ENCODE measurements around the gene CUTA. TPM values are rescaled to one million over a fixed set of nuclear protein-coding genes. Genes with fewer than 3 reads are reported as not detected.
A peak's percentile ranks its signal among the peaks of the same experiment; 100 is the strongest.

The CUTA gene
- total and polyA plus RNA-seq, 2 of the 13 experiments (the other 11 are each of a cell fraction or from before 2014, with no cell fraction given) = 170 to 180 TPM

DNA sequence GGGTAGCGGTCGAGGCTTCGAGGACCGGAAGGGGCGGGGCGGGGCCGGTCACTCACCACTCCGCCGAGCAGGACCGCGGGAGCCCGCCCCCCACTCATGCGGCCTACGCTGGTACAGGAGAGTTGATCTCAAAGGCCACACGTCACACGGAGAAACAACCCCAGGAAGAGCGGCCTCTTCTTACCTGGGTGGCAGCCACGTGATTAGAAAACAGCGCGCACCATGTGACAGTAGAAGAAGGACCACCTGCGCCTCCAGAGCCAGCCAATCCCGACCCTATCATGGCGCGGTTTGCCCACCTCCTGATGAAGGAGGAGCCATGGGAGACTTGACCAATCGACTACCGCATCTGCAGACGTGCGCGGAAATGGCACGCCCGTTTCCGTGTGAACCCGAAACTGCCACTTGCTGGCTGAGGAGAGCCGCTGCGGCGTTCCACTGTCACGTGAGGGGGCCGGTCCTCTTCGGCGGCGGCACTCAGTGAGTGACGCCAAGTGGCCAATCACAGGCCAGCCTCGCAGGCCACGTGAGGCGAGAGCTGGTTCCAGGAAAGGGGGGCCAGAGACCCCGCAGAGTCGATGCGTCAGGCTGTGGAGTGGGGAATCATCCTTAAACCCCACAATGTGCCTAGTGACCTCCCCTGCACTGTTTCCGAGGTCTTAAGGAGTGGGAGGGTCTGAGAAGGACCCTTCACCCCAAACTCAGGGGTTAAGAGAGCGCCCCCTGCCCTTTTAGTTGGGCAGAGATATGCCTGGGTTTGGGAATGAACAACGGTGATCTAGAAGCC lies at the start of gene CUTA (continued):
- TF ChIP-seq ZNF766 (CRISPR knock-in tag; IDR thresholded peaks at IDR 0.05; ENCODE audit: borderline replicate concordance) = peak; percentile 97
- peak; percentile 76; the same call in 1 of the 2 replicates for TF ChIP-seq SP5 (CRISPR knock-in tag; IDR thresholded peaks at IDR 0.05; ENCODE audit: borderline replicate concordance, low read depth)
- TF ChIP-seq, protein P1, sequence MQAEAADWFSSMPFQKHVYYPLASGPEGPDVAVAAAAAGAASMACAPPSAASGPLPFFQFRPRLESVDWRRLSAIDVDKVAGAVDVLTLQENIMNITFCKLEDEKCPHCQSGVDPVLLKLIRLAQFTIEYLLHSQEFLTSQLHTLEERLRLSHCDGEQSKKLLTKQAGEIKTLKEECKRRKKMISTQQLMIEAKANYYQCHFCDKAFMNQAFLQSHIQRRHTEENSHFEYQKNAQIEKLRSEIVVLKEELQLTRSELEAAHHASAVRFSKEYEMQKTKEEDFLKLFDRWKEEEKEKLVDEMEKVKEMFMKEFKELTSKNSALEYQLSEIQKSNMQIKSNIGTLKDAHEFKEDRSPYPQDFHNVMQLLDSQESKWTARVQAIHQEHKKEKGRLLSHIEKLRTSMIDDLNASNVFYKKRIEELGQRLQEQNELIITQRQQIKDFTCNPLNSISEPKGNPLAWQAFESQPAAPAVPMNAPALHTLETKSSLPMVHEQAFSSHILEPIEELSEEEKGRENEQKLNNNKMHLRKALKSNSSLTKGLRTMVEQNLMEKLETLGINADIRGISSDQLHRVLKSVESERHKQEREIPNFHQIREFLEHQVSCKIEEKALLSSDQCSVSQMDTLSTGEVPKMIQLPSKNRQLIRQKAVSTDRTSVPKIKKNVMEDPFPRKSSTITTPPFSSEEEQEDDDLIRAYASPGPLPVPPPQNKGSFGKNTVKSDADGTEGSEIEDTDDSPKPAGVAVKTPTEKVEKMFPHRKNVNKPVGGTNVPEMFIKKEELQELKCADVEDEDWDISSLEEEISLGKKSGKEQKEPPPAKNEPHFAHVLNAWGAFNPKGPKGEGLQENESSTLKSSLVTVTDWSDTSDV (CRISPR knock-in tag; IDR thresholded peaks at IDR 0.05) = peak; percentile 66; the same call in 1 of the 2 replicates
- no peak; the same call in 1 of the 2 replicates for TF ChIP-seq HMG20A (CRISPR knock-in tag; IDR thresholded peaks at IDR 0.05; ENCODE audit: borderline replicate concordance)
- peak; percentile 97 for TF ChIP-seq TGIF2 (CRISPR knock-in tag; IDR thresholded peaks at IDR 0.05)
- peak; percentile 94 for TF ChIP-seq MYC (CRISPR knock-in tag; IDR thresholded peaks at IDR 0.05; ENCODE audit: borderline replicate concordance)
- peak; percentile 70; the same call in 1 of the 2 replicates for TF ChIP-seq ZNF160 (CRISPR knock-in tag; IDR thresholded peaks at IDR 0.05)
- TF ChIP-seq YEATS2 (CRISPR knock-in tag; IDR thresholded peaks at IDR 0.05; ENCODE audit: borderline replicate concordance) = peak; percentile 96
- TF ChIP-seq ZNF205 (CRISPR knock-in tag; IDR thresholded peaks at IDR 0.05) = peak; percentile 10
- peak; percentile 69; the same call in 1 of the 2 replicates for TF ChIP-seq ZIK1 (CRISPR knock-in tag; IDR thresholded peaks at IDR 0.05; ENCODE audit: borderline replicate concordance, low read depth)
- no peak for TF ChIP-seq ZNF20 (CRISPR knock-in tag; IDR thresholded peaks at IDR 0.05)
- TF ChIP-seq NFKB2 (CRISPR knock-in tag; IDR thresholded peaks at IDR 0.05; ENCODE audit: borderline replicate concordance) = peak; percentile 95
- no peak for TF ChIP-seq NBN (conservative IDR thresholded peaks at IDR 0.05)
- TF ChIP-seq ZNF724P (CRISPR knock-in tag; IDR thresholded peaks at IDR 0.05; ENCODE audit: borderline replicate concordance) = peak; percentile 70; the same call in 1 of the 2 replicates
- peak; percentile 87 for TF ChIP-seq ATF7-NPFF (CRISPR knock-in tag; IDR thresholded peaks at IDR 0.05; ENCODE audit: low read depth)
- TF ChIP-seq ZNF431 (CRISPR knock-in tag; IDR thresholded peaks at IDR 0.05; ENCODE audit: borderline replicate concordance, low read depth) = peak; percentile 87; the same call in 1 of the 2 replicates
- peak; percentile 81; the same call in 1 of the 2 replicates for TF ChIP-seq ARNT2 (CRISPR knock-in tag; IDR thresholded peaks at IDR 0.05; ENCODE audit: low read depth)
- 0 out of 2 replicates have a peak, but pooled peaks have one; percentile 14 for TF ChIP-seq ZNF12 (CRISPR knock-in tag; IDR thresholded peaks at IDR 0.05)
- TF ChIP-seq PPARG (CRISPR knock-in tag; conservative IDR thresholded peaks at IDR 0.05) = peak; percentile 32; the same call in 1 of the 2 replicates
- 0 out of 2 replicates have a peak, but pooled peaks have one; percentile 58 for TF ChIP-seq ZNF564 (CRISPR knock-in tag; IDR thresholded peaks at IDR 0.05)
- TF ChIP-seq SP2 (CRISPR knock-in tag; IDR thresholded peaks at IDR 0.05) = peak; percentile 86
- no peak for TF ChIP-seq MTF2 (CRISPR knock-in tag; IDR thresholded peaks at IDR 0.05; ENCODE audit: borderline replicate concordance)
- no peak for TF ChIP-seq HNRNPUL1 (IDR thresholded peaks at IDR 0.05; ENCODE audit: low read depth, low read length)
- TF ChIP-seq ZSCAN21 (CRISPR knock-in tag; IDR thresholded peaks at IDR 0.05; ENCODE audit: borderline replicate concordance) = peak; percentile 50; the same call in 1 of the 2 replicates
- TF ChIP-seq ZFY (CRISPR knock-in tag; IDR thresholded peaks at IDR 0.05) = peak; percentile 92
- 0 out of 2 replicates have a peak, but pooled peaks have one; percentile 47 for TF ChIP-seq MAF1 (CRISPR knock-in tag; IDR thresholded peaks at IDR 0.05; ENCODE audit: borderline replicate concordance)
- peak; percentile 69; the same call in 1 of the 2 replicates for TF ChIP-seq CBX5 (CRISPR knock-in tag; IDR thresholded peaks at IDR 0.05; ENCODE audit: borderline replicate concordance)
- peak; percentile 80; the same call in 1 of the 2 replicates for TF ChIP-seq ZNF557 (CRISPR knock-in tag; IDR thresholded peaks at IDR 0.05)

Data from HepG2 (cell line).